GM12878 (cell line): ENCODE results near the gene RAPH1. TPM values are rescaled to one million over a fixed set of nuclear protein-coding genes. Genes with fewer than 3 reads are reported as not detected.

Experiments used
- ATAC-seq: fragments of 200-7000 bp; cut with Tn5 transposase; 3 replicates; pipeline ENCODE4 v1.9.1; 2020; ENCODE audit warnings: mild to moderate bottlenecking, moderate library complexity
- BruUV-seq: library from RNA; stranded (reverse); fragments of 400-500 nt; replicated peaks from 2 replicates; lab custom pipeline; 2021; lab: Mats Ljungman, UMichigan
- CTCF ChIA-PET: fragments of 300-600 bp; sonication (Branson Sonifier 250); formaldehyde crosslinking; extraction: SDS; loops from one replicate; lab custom pipeline; 2021; ENCODE audit warnings: inconsistent platforms; lab: Yijun Ruan, JAX
- POLR2A ChIA-PET: fragments of 350-600 bp; formaldehyde crosslinking; extraction: SDS; loops from one replicate; lab custom pipeline; 2021; ENCODE audit warnings: inconsistent platforms; lab: Charles Lee
- RAD21 ChIA-PET: fragments of 300-600 bp; sonication (Branson Sonifier 250); formaldehyde crosslinking; loops from one replicate; lab custom pipeline; 2023; ENCODE audit warnings: antibody characterized with exemption; ENCODE audit not compliant: unreplicated experiment; lab: Charles Lee
- SMC1A ChIA-PET: fragments of 300-600 bp; sonication (Branson Sonifier 250); formaldehyde crosslinking; loops from one replicate; lab custom pipeline; 2023; ENCODE audit not compliant: unreplicated experiment, uncharacterized antibody; lab: Charles Lee
- DNase-seq: peaks from one replicate; pipeline ENCODE4 v3.0.0-alpha.2; 2011; ENCODE audit warnings: low read depth, low spot score
- FAIRE-seq: peaks from 3 replicates; lab custom pipeline; 2011; peaks lifted over from hg19 to GRCh38; lab: Jason Lieb, UNC
- H2AFZ ChIP-seq: 2 replicates; pipeline ENCODE4 v1.6.0; 2011; ENCODE audit warnings: low read depth, low read length, control low read depth; ENCODE audit not compliant: control insufficient read depth
- H3K27ac ChIP-seq: 2 replicates; pipeline ENCODE4 v1.5.1; 2011; ENCODE audit warnings: control low read depth; ENCODE audit not compliant: control insufficient read depth, insufficient read depth
- H3K27me3 ChIP-seq, 2 experiments: replicated peaks in 1 of 2; 2 replicates each; pipeline versions ENCODE4 v1.6.0 to v1.6.1; 2011; ENCODE audit warnings: low read length in 1 of 2; ENCODE audit not compliant: control insufficient read depth in 2 of 2, insufficient read depth in 2 of 2
- H3K36me3 ChIP-seq, 2 experiments: 2 replicates each; pipeline ENCODE4 v1.5.1; 2011; ENCODE audit warnings: low read length in 1 of 2; ENCODE audit not compliant: control insufficient read depth in 2 of 2, insufficient read depth in 2 of 2
- H3K4me1 ChIP-seq: 2 replicates; pipeline ENCODE4 v1.6.1; 2011; ENCODE audit warnings: mild to moderate bottlenecking, low read length, moderate library complexity, mixed read lengths; ENCODE audit not compliant: control insufficient read depth, insufficient read depth
- H3K4me2 ChIP-seq: 2 replicates; pipeline ENCODE4 v1.6.0; 2011; ENCODE audit warnings: control low read depth; ENCODE audit not compliant: control insufficient read depth, insufficient read depth
- H3K4me3 ChIP-seq: fragments of 200-600 bp; sonication (generic); 2 replicates; pipeline ENCODE4 v1.5.1; 2016
- H3K79me2 ChIP-seq: 2 replicates; pipeline ENCODE4 v1.6.0; 2011; ENCODE audit warnings: low read length; ENCODE audit not compliant: control insufficient read depth, insufficient read depth
- H3K9ac ChIP-seq: 2 replicates; pipeline ENCODE4 v1.8.0; 2011; ENCODE audit warnings: low read length, control low read depth, mixed read lengths; ENCODE audit not compliant: control insufficient read depth, insufficient read depth
- H3K9me3 ChIP-seq: replicated peaks from 3 replicates; pipeline ENCODE4 v1.5.1; 2011; ENCODE audit warnings: mild to moderate bottlenecking, low read length; ENCODE audit not compliant: control insufficient read depth, insufficient read depth
- H4K20me1 ChIP-seq: 2 replicates; pipeline ENCODE4 v1.6.0; 2011; ENCODE audit not compliant: control insufficient read depth, insufficient read depth
- HDAC2 ChIP-seq: fragments of 200-600 bp; sonication (generic); IDR thresholded peaks from 2 replicates; pipeline ENCODE4 v1.6.1; 2017
- JUNB ChIP-seq: IDR thresholded peaks from 2 replicates; pipeline ENCODE4 v1.6.1; 2016; ENCODE audit warnings: antibody characterized with exemption, mild to moderate bottlenecking
- POLR2AphosphoS5 ChIP-seq: IDR thresholded peaks from 2 replicates; pipeline ENCODE4 v1.6.1; 2011; ENCODE audit warnings: mild to moderate bottlenecking, low read length, inconsistent platforms
- RUNX3 ChIP-seq: IDR thresholded peaks from 2 replicates; pipeline ENCODE4 v1.6.1; 2012; ENCODE audit warnings: low read length, inconsistent platforms
- SPI1 ChIP-seq: IDR thresholded peaks from 2 replicates; pipeline ENCODE4 v1.6.1; 2011; ENCODE audit warnings: low read depth, mild to moderate bottlenecking, low read length, moderate library complexity, borderline replicate concordance; ENCODE audit not compliant: insufficient read depth
- WGBS: methylation state at CpG from one replicate; pipeline ENCODE4 v1.1.6; 2016; ENCODE audit warnings: low lambda C conversion rate; ENCODE audit not compliant: insufficient replicate concordance, insufficient coverage; ENCODE audit errors: missing lambda C conversion rate; 5-methylcytosine and 5-hydroxymethylcytosine counted together
- in situ Hi-C: fragments of 300-500 bp; cut with MboI; formaldehyde crosslinking; loops from 9 replicates; pipeline ENCODE4 v1.14.3; 2018; ENCODE audit warnings: mixed read lengths
- intact Hi-C: fragments of 100-400 bp; cut with micrococcal nuclease; formaldehyde crosslinking; loops from one replicate; pipeline ENCODE4 v1.14.2; 2022; ENCODE audit not compliant: unreplicated experiment
- polyA plus RNA-seq, 11 experiments: library from polyadenylated mRNA; depleted of rRNA in 4 of 11; unstranded in 6 of 11; stranded (reverse) in 5 of 11; fragments of >200 nt; fragmentation: Nextera tagmentation in 4 of 11; fragmentation: Illumina TruSeq in 1 of 11; extraction: Ambion mirVana in 4 of 11; extraction: Trizol in 1 of 11; gene quantifications; 1 replicate in 1 of 11; 2 replicates in 10 of 11; pipeline versions ENCODE4 v1.2.1 to v1.2.3, GENCODE V29; 2011 to 2016; ENCODE audit warnings: inconsistent platforms in 2 of 11, missing spikeins in 2 of 11, low read depth in 1 of 11
- total RNA-seq, 4 experiments: library from RNA; depleted of rRNA in 3 of 4; stranded (reverse); fragments of >200 nt in 3 of 4; fragmentation: Illumina TruSeq in 1 of 4; extraction: Trizol in 1 of 4; gene quantifications; 2 replicates each; pipeline versions ENCODE4 v1.2.1 to v1.2.3, GENCODE V29; 2013 to 2021
- TF ChIP-seq, protein P1 (sequence below): fragments of 450-650 bp; IDR thresholded peaks from 2 replicates; pipeline ENCODE4 v1.6.1; 2017; ENCODE audit warnings: low read depth, mild to moderate bottlenecking, moderate library complexity
- TF ChIP-seq, protein P2 (sequence below): fragments of 450-650 bp; IDR thresholded peaks from 2 replicates; pipeline ENCODE4 v1.6.1; 2017; ENCODE audit warnings: mild to moderate bottlenecking, moderate library complexity

The RAPH1 gene
- total and polyA plus RNA-seq, 10 of the 15 experiments (the other 5 are each of a cell fraction or from before 2014, with no cell fraction given) = 0.09 to 0.90 (median 0.21) TPM; not detected in 7

GRCh38 chr2:203366639-203367466 is 168.2 kb downstream of the RAPH1 start:
- ChIA-PET SMC1A (interaction anchor here (0.6 kb wide), 1 partner anchor 249 kb away, joined by 3 read pairs; no protein-coding TSS in a partner anchor), POLR2A (no interaction called here), RAD21 (no interaction called here)
- no peak for ATAC-seq
- Histone ChIP-seq H4K20me1 (no peaks in the 10 kb centered on the region), H3K9me3 (no peaks in the 10 kb centered on the region; the same call in 2 of the 3 replicates), H3K4me1 (no peaks in the 10 kb centered on the region), H2AFZ (no peak overlapping the region), H3K27me3 (no peaks in the 10 kb centered on the region), H3K4me3 (no peak overlapping the region), H3K36me3 (peaks cover 0 to 4% of the 10 kb centered on the region in 2 experiments; a peak in 1 of 4 replicates)
- TF ChIP-seq SPI1 (no peak), RUNX3 (no peak), HDAC2 (no peak), POLR2AphosphoS5 (no peak), JUNB (no peak)
- TF ChIP-seq, protein P1, sequence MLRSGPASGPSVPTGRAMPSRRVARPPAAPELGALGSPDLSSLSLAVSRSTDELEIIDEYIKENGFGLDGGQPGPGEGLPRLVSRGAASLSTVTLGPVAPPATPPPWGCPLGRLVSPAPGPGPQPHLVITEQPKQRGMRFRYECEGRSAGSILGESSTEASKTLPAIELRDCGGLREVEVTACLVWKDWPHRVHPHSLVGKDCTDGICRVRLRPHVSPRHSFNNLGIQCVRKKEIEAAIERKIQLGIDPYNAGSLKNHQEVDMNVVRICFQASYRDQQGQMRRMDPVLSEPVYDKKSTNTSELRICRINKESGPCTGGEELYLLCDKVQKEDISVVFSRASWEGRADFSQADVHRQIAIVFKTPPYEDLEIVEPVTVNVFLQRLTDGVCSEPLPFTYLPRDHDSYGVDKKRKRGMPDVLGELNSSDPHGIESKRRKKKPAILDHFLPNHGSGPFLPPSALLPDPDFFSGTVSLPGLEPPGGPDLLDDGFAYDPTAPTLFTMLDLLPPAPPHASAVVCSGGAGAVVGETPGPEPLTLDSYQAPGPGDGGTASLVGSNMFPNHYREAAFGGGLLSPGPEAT = no peak
- TF ChIP-seq, protein P2, sequence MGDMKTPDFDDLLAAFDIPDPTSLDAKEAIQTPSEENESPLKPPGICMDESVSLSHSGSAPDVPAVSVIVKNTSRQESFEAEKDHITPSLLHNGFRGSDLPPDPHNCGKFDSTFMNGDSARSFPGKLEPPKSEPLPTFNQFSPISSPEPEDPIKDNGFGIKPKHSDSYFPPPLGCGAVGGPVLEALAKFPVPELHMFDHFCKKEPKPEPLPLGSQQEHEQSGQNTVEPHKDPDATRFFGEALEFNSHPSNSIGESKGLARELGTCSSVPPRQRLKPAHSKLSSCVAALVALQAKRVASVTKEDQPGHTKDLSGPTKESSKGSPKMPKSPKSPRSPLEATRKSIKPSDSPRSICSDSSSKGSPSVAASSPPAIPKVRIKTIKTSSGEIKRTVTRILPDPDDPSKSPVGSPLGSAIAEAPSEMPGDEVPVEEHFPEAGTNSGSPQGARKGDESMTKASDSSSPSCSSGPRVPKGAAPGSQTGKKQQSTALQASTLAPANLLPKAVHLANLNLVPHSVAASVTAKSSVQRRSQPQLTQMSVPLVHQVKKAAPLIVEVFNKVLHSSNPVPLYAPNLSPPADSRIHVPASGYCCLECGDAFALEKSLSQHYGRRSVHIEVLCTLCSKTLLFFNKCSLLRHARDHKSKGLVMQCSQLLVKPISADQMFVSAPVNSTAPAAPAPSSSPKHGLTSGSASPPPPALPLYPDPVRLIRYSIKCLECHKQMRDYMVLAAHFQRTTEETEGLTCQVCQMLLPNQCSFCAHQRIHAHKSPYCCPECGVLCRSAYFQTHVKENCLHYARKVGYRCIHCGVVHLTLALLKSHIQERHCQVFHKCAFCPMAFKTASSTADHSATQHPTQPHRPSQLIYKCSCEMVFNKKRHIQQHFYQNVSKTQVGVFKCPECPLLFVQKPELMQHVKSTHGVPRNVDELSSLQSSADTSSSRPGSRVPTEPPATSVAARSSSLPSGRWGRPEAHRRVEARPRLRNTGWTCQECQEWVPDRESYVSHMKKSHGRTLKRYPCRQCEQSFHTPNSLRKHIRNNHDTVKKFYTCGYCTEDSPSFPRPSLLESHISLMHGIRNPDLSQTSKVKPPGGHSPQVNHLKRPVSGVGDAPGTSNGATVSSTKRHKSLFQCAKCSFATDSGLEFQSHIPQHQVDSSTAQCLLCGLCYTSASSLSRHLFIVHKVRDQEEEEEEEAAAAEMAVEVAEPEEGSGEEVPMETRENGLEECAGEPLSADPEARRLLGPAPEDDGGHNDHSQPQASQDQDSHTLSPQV = no peak
- TF ChIP-seq, all 136 proteins: peak for 0
- Histone ChIP-seq H3K79me2 (peaks cover 2% of the 10 kb centered on the region), H3K27ac (no peak overlapping the region), H3K4me2 (no peak overlapping the region), H3K9ac (no peak overlapping the region)
- in situ Hi-C loops (no loop called here), intact Hi-C loops (no loop called here)
- no TSS peak for BruUV-seq
- 68% methylated on average over 5 of the region's 5 CpGs for WGBS
- CTCF ChIA-PET = no interaction called here
- DNase-seq (no peak), FAIRE-seq (no peak)
